Testis (tissue), 3 donors: ENCODE measurements around the gene BCAS2. TPM values are rescaled to one million over a fixed set of nuclear protein-coding genes. Genes with fewer than 3 reads are reported as not detected.

ENCODE experiments used
- DNase-seq: peaks from one replicate; pipeline ENCODE4 v3.0.0-alpha.2; 2019
- H3K27ac ChIP-seq, 2 donors: fragments of 200-600 bp; sonication (generic); one replicate each; pipeline ENCODE4 v1.5.1; 2019
- H3K27me3 ChIP-seq: fragments of 200-600 bp; sonication (generic); one replicate; pipeline ENCODE4 v1.5.1; 2019
- H3K36me3 ChIP-seq: fragments of 200-600 bp; sonication (generic); one replicate; pipeline ENCODE4 v1.5.1; 2017; ENCODE audit warnings: low read depth; ENCODE audit errors: missing control alignments
- H3K4me1 ChIP-seq: fragments of 200-600 bp; sonication (generic); one replicate; pipeline ENCODE4 v1.5.1; 2019
- H3K4me3 ChIP-seq, 2 donors: fragments of 200-600 bp; sonication (generic); one replicate each; pipeline ENCODE4 v1.5.1; 2017 to 2019
- H3K9me3 ChIP-seq: fragments of 200-600 bp; sonication (generic); one replicate; pipeline ENCODE4 v1.5.1; 2017
- CTCF ChIP-seq, 3 experiments: fragments of 450-650 bp in 2 of 3; fragments of 200-600 bp in 1 of 3; sonication (generic) in 1 of 3; IDR thresholded peaks; one replicate each; pipeline ENCODE4 v1.5.1; 2016 to 2019; ENCODE audit warnings: antibody characterized with exemption in 3 of 3, mild to moderate bottlenecking in 2 of 3, moderate library complexity in 1 of 3
- POLR2A ChIP-seq: fragments of 450-650 bp; IDR thresholded peaks from one replicate; pipeline ENCODE4 v1.6.1; 2017; ENCODE audit warnings: antibody characterized with exemption, mild to moderate bottlenecking, moderate library complexity
- WGBS, 2 donors: methylation state at CpG; one replicate each; pipeline ENCODE4 v1.1.5; 2018; 5-methylcytosine and 5-hydroxymethylcytosine counted together
- intact Hi-C: fragments of 100-400 bp; cut with DNase I; formaldehyde crosslinking; loops from one replicate; pipeline ENCODE4 v1.15.1; 2023; ENCODE audit warnings: low total_unique reads
- polyA plus RNA-seq: library from polyadenylated mRNA; stranded (reverse); fragments of 350-450 nt; fragmentation: Illumina TruSeq; extraction: RNeasy Lipid Tissue Mini Kit (QIAGEN cat#74804); gene quantifications from one replicate; pipeline ENCODE4 v1.2.3, GENCODE V29; 2014; ENCODE audit warnings: low read depth, low replicate concordance; ENCODE audit not compliant: insufficient read depth
- total RNA-seq, 2 donors: library from RNA; depleted of rRNA; stranded (reverse); fragments of >200 nt; gene quantifications; one replicate each; pipeline ENCODE4 v1.2.3, GENCODE V29; 2016

The BCAS2 gene
- total and polyA plus RNA-seq, 3 donors from 2014 or later: 41.8 to 51.4 (median 47.7) TPM

- intact Hi-C loops: no loop called here
- H3K9me3 ChIP-seq: no peaks in the 10 kb centered on the region
- H3K4me1 ChIP-seq: no peaks in the 10 kb centered on the region
- H3K27me3 ChIP-seq: no peaks in the 10 kb centered on the region
- no peak for DNase-seq
- no peak overlapping the region for H3K4me3 ChIP-seq
- no peaks in the 10 kb centered on the region for H3K36me3 ChIP-seq
- 48 to 54% methylated on average over 1 of the region's 1 CpG for WGBS, 2 donors
- no peak for TF ChIP-seq CTCF (IDR thresholded peaks at IDR 0.05)
- no peak for TF ChIP-seq POLR2A
- H3K27ac ChIP-seq: no peak overlapping the region
These were observed 50.3 kb downstream of the BCAS2 start for GRCh38 chr1:114531094-114531493.

GRCh38 chr1:114530224-114530623 is 51.2 kb downstream of the BCAS2 start:
- 95 to 96% methylated on average over 2 of the region's 2 CpGs for WGBS, 2 donors
- no peaks in the 10 kb centered on the region for H3K36me3 ChIP-seq
- H3K4me1 ChIP-seq: no peaks in the 10 kb centered on the region
- DNase-seq: no peak
- TF ChIP-seq CTCF (IDR thresholded peaks at IDR 0.05) (no peak), POLR2A (no peak)
- H3K27me3 ChIP-seq: no peaks in the 10 kb centered on the region
- H3K27ac ChIP-seq: no peak overlapping the region
- H3K4me3 ChIP-seq: no peak overlapping the region
- intact Hi-C loops: no loop called here
- H3K9me3 ChIP-seq: no peaks in the 10 kb centered on the region

- Histone ChIP-seq H3K36me3 (no peaks in the 10 kb centered on the region), H3K9me3 (no peaks in the 10 kb centered on the region), H3K4me3 (no peak overlapping the region), H3K4me1 (no peaks in the 10 kb centered on the region), H3K27ac (no peak overlapping the region), H3K27me3 (no peaks in the 10 kb centered on the region)
- intact Hi-C loops: no loop called here
- no peak for DNase-seq
- TF ChIP-seq CTCF (IDR thresholded peaks at IDR 0.05): no peak
- no peak for TF ChIP-seq POLR2A
These were observed 56.5 kb downstream of the BCAS2 start for GRCh38 chr1:114524944-114525343.

GRCh38 chr1:114522264-114522575 is 59.2 kb downstream of the BCAS2 start:
- DNase-seq: no peak
- H3K36me3 ChIP-seq: no peaks in the 10 kb centered on the region
- intact Hi-C loops: no loop called here
- 58 to 64% methylated on average over 2 of the region's 2 CpGs for WGBS, 2 donors
- no peaks in the 10 kb centered on the region for H3K9me3 ChIP-seq
- TF ChIP-seq POLR2A (no peak), CTCF (IDR thresholded peaks at IDR 0.05) (no peak)
- no peaks in the 10 kb centered on the region for H3K4me1 ChIP-seq
- no peak overlapping the region for H3K27ac ChIP-seq
- H3K27me3 ChIP-seq: no peaks in the 10 kb centered on the region
- H3K4me3 ChIP-seq: no peak overlapping the region

- no peak overlapping the region for H3K4me3 ChIP-seq
- no peak overlapping the region for H3K27ac ChIP-seq
- TF ChIP-seq POLR2A (no peak), CTCF (IDR thresholded peaks at IDR 0.05) (no peak)
- no peaks in the 10 kb centered on the region for H3K9me3 ChIP-seq
- H3K27me3 ChIP-seq: no peaks in the 10 kb centered on the region
- WGBS, 2 donors: 89 to 96% methylated on average over 8 of the region's 8 CpGs
- intact Hi-C loops: no loop called here
- H3K36me3 ChIP-seq: no peaks in the 10 kb centered on the region
- DNase-seq: no peak
- no peaks in the 10 kb centered on the region for H3K4me1 ChIP-seq
These were observed 59.8 kb downstream of the BCAS2 start for GRCh38 chr1:114521396-114522263.
